ENCODE measurements around the gene CIBAR2.

CIBAR2 gene

GRCh38 chr16:85077576-85078125 is 34.6 kb downstream of the CIBAR2 start:
- no peaks in the 10 kb centered on the region for H3K9me3 Mint-ChIP-seq
- H3K4me3 Mint-ChIP-seq, result no peak overlapping the region
- peaks cover 11% of the 10 kb centered on the region for H3K36me3 Mint-ChIP-seq
- ATAC-seq, result no peak
- H3K27ac Mint-ChIP-seq, result peak overlapping the region; percentile 25
- H3K27me3 Mint-ChIP-seq, result peaks cover 42% of the 10 kb centered on the region
- H3K4me1 Mint-ChIP-seq, result peaks cover 14% of the 10 kb centered on the region

GRCh38 chr16:85077039-85077438 is 35.2 kb downstream of the CIBAR2 start:
- Mint-ChIP-seq H3K27me3 (peaks cover 42% of the 10 kb centered on the region), H3K4me1 (peaks cover 8% of the 10 kb centered on the region), H3K27ac (peak overlapping the region; percentile 25), H3K4me3 (no peak overlapping the region), H3K9me3 (no peaks in the 10 kb centered on the region), H3K36me3 (peaks cover 11% of the 10 kb centered on the region)
- ATAC-seq, result peak; percentile 53

GRCh38 chr16:85075236-85075924 is 36.9 kb downstream of the CIBAR2 start:
- no peak overlapping the region for H3K4me3 Mint-ChIP-seq
- H3K36me3 Mint-ChIP-seq, result peaks cover 17% of the 10 kb centered on the region
- peaks cover 8% of the 10 kb centered on the region for H3K4me1 Mint-ChIP-seq
- H3K9me3 Mint-ChIP-seq, result no peaks in the 10 kb centered on the region
- H3K27me3 Mint-ChIP-seq, result peaks cover 42% of the 10 kb centered on the region
- no peak for ATAC-seq
- no peak overlapping the region for H3K27ac Mint-ChIP-seq

GRCh38 chr16:85074225-85074914 is 37.9 kb downstream of the CIBAR2 start:
- no peak for ATAC-seq
- Mint-ChIP-seq H3K27me3 (peaks cover 42% of the 10 kb centered on the region), H3K36me3 (peaks cover 17% of the 10 kb centered on the region), H3K4me3 (no peak overlapping the region), H3K4me1 (peaks cover 8% of the 10 kb centered on the region), H3K27ac (no peak overlapping the region), H3K9me3 (no peaks in the 10 kb centered on the region)

GRCh38 chr16:85072947-85073346 is 39.3 kb downstream of the CIBAR2 start:
- ATAC-seq, result no peak
- no peaks in the 10 kb centered on the region for H3K9me3 Mint-ChIP-seq
- H3K36me3 Mint-ChIP-seq, result peaks cover 17% of the 10 kb centered on the region
- no peak overlapping the region for H3K4me3 Mint-ChIP-seq
- H3K27me3 Mint-ChIP-seq, result peaks cover 39% of the 10 kb centered on the region
- H3K4me1 Mint-ChIP-seq, result peaks cover 8% of the 10 kb centered on the region
- H3K27ac Mint-ChIP-seq, result no peak overlapping the region

GRCh38 chr16:85072076-85072860 is 40.0 kb downstream of the CIBAR2 start:
- Mint-ChIP-seq H3K27ac (no peak overlapping the region), H3K9me3 (no peaks in the 10 kb centered on the region), H3K4me3 (no peak overlapping the region), H3K4me1 (peaks cover 7% of the 10 kb centered on the region), H3K36me3 (peaks cover 17% of the 10 kb centered on the region), H3K27me3 (peaks cover 34% of the 10 kb centered on the region)
- ATAC-seq, result no peak

GRCh38 chr16:85069171-85069570 is 43.1 kb downstream of the CIBAR2 start:
- Mint-ChIP-seq H3K36me3 (peaks cover 11% of the 10 kb centered on the region), H3K27me3 (peaks cover 32% of the 10 kb centered on the region), H3K4me3 (no peak overlapping the region), H3K27ac (no peak overlapping the region), H3K4me1 (no peaks in the 10 kb centered on the region), H3K9me3 (no peaks in the 10 kb centered on the region)
- ATAC-seq, result no peak

- no peak for ATAC-seq
- H3K27ac Mint-ChIP-seq, result no peak overlapping the region
- H3K36me3 Mint-ChIP-seq, result peaks cover 8% of the 10 kb centered on the region
Measured at GRCh38 chr16:85068746-85069145, 43.5 kb downstream of the CIBAR2 start.

GRCh38 chr16:85067426-85067825 is 44.8 kb downstream of the CIBAR2 start:
- Mint-ChIP-seq H3K27ac (no peak overlapping the region), H3K4me1 (no peaks in the 10 kb centered on the region), H3K4me3 (no peak overlapping the region), H3K36me3 (peaks cover 6% of the 10 kb centered on the region), H3K27me3 (peaks cover 23% of the 10 kb centered on the region), H3K9me3 (no peaks in the 10 kb centered on the region)
- no peak for ATAC-seq

More at GRCh38 chr16:85068746-85069145, 43.5 kb downstream of the CIBAR2 start:
- Mint-ChIP-seq H3K4me3 (no peak overlapping the region), H3K27me3 (peaks cover 27% of the 10 kb centered on the region), H3K9me3 (no peaks in the 10 kb centered on the region), H3K4me1 (no peaks in the 10 kb centered on the region)

GRCh38 chr16:85067024-85067423 is 45.2 kb downstream of the CIBAR2 start:
- no peaks in the 10 kb centered on the region for H3K9me3 Mint-ChIP-seq
- no peak overlapping the region for H3K27ac Mint-ChIP-seq
- peaks cover 6% of the 10 kb centered on the region for H3K36me3 Mint-ChIP-seq
- no peak for ATAC-seq
- H3K4me1 Mint-ChIP-seq, result peaks cover 2% of the 10 kb centered on the region
- H3K27me3 Mint-ChIP-seq, result peaks cover 23% of the 10 kb centered on the region
- no peak overlapping the region for H3K4me3 Mint-ChIP-seq

- peaks cover 6% of the 10 kb centered on the region for H3K36me3 Mint-ChIP-seq
- no peak for ATAC-seq
- H3K27me3 Mint-ChIP-seq, result peaks cover 26% of the 10 kb centered on the region
- H3K27ac Mint-ChIP-seq, result no peak overlapping the region
- H3K4me3 Mint-ChIP-seq, result no peak overlapping the region
- H3K4me1 Mint-ChIP-seq, result peaks cover 8% of the 10 kb centered on the region
- no peaks in the 10 kb centered on the region for H3K9me3 Mint-ChIP-seq
Measured at GRCh38 chr16:85066346-85066885, 45.9 kb downstream of the CIBAR2 start.

GRCh38 chr16:85065099-85065498 is 47.2 kb downstream of the CIBAR2 start:
- H3K36me3 Mint-ChIP-seq, result no peaks in the 10 kb centered on the region
- ATAC-seq, result no peak
- peaks cover 32% of the 10 kb centered on the region for H3K27me3 Mint-ChIP-seq
- H3K27ac Mint-ChIP-seq, result no peak overlapping the region
- no peaks in the 10 kb centered on the region for H3K9me3 Mint-ChIP-seq
- H3K4me3 Mint-ChIP-seq, result no peak overlapping the region
- peaks cover 12% of the 10 kb centered on the region for H3K4me1 Mint-ChIP-seq

- Mint-ChIP-seq H3K4me3 (no peak overlapping the region), H3K9me3 (no peaks in the 10 kb centered on the region), H3K36me3 (no peaks in the 10 kb centered on the region), H3K27me3 (peaks cover 32% of the 10 kb centered on the region), H3K4me1 (peaks cover 12% of the 10 kb centered on the region), H3K27ac (no peak overlapping the region)
- ATAC-seq, result no peak
Measured at GRCh38 chr16:85064186-85064585, 48.1 kb downstream of the CIBAR2 start.

GRCh38 chr16:85062845-85063244 is 49.4 kb downstream of the CIBAR2 start:
- H3K4me1 Mint-ChIP-seq, result peaks cover 18% of the 10 kb centered on the region
- ATAC-seq, result no peak
- peaks cover 34% of the 10 kb centered on the region for H3K27me3 Mint-ChIP-seq
- no peaks in the 10 kb centered on the region for H3K36me3 Mint-ChIP-seq
- no peak overlapping the region for H3K4me3 Mint-ChIP-seq
- H3K9me3 Mint-ChIP-seq, result no peaks in the 10 kb centered on the region
- no peak overlapping the region for H3K27ac Mint-ChIP-seq

- Mint-ChIP-seq H3K4me1 (peaks cover 24% of the 10 kb centered on the region), H3K27ac (no peak overlapping the region), H3K4me3 (no peak overlapping the region), H3K27me3 (peaks cover 38% of the 10 kb centered on the region), H3K36me3 (no peaks in the 10 kb centered on the region), H3K9me3 (no peaks in the 10 kb centered on the region)
- ATAC-seq, result no peak
Measured at GRCh38 chr16:85062323-85062722, 49.9 kb downstream of the CIBAR2 start.

Data from stimulated activated memory B cell treated with anti-CD40 and anti-IgM and Interleukin-4, amounts not matched to agents 10 μg/mL and 1 μg/mL and 100 μg/mL, for 72 hours (primary cell).